Vagina (tissue), 2 donors: ENCODE data around the gene ARHGAP31.

Source experiments
- CTCF ChIP-seq, 3 experiments: fragments of 450-650 bp in 2 of 3; fragments of 200-600 bp in 1 of 3; sonication (generic) in 1 of 3; IDR thresholded peaks; one replicate each; pipeline ENCODE4 v1.5.1; 2017 to 2019; ENCODE audit warnings: antibody characterized with exemption in 3 of 3, mild to moderate bottlenecking in 2 of 3, moderate library complexity in 2 of 3
- POLR2A ChIP-seq, 2 donors: fragments of 450-650 bp; IDR thresholded peaks; one replicate each; pipeline ENCODE4 v1.6.1; 2017; ENCODE audit warnings: antibody characterized with exemption in 2 of 2, mild to moderate bottlenecking in 2 of 2, moderate library complexity in 2 of 2

- TF ChIP-seq CTCF (IDR thresholded peaks at IDR 0.05): no peak
- no peak for TF ChIP-seq POLR2A (IDR thresholded peaks at IDR 0.05)
Measured at GRCh38 chr3:119257654-119258410, 36.4 kb upstream of the ARHGAP31 start.
